ENCODE measurements around the gene KDM6A.

DNA sequence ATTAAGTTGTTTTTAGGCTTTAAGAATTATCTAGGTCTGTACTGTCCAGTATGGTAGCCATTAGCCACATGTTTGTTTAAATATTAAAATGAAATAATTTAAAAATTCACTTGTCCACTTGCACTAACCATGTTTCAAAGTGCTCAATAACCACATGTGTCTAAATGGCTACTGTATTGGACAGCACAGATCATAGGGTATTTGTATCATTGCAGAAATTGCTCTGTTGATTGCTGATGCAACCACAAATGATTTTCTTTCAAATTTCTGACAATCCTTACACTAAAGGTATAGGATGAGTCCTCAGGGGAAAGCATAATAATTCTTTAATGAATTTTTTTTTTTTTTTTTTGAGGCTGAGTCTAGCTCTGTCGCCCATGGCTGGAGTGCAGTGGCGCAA, 84.9 kb downstream of the KDM6A start:
- TF ChIP-seq, protein P1, sequence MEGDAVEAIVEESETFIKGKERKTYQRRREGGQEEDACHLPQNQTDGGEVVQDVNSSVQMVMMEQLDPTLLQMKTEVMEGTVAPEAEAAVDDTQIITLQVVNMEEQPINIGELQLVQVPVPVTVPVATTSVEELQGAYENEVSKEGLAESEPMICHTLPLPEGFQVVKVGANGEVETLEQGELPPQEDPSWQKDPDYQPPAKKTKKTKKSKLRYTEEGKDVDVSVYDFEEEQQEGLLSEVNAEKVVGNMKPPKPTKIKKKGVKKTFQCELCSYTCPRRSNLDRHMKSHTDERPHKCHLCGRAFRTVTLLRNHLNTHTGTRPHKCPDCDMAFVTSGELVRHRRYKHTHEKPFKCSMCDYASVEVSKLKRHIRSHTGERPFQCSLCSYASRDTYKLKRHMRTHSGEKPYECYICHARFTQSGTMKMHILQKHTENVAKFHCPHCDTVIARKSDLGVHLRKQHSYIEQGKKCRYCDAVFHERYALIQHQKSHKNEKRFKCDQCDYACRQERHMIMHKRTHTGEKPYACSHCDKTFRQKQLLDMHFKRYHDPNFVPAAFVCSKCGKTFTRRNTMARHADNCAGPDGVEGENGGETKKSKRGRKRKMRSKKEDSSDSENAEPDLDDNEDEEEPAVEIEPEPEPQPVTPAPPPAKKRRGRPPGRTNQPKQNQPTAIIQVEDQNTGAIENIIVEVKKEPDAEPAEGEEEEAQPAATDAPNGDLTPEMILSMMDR (CRISPR knock-in tag; IDR thresholded peaks at IDR 0.05) = no peak
- TF ChIP-seq, protein P2, sequence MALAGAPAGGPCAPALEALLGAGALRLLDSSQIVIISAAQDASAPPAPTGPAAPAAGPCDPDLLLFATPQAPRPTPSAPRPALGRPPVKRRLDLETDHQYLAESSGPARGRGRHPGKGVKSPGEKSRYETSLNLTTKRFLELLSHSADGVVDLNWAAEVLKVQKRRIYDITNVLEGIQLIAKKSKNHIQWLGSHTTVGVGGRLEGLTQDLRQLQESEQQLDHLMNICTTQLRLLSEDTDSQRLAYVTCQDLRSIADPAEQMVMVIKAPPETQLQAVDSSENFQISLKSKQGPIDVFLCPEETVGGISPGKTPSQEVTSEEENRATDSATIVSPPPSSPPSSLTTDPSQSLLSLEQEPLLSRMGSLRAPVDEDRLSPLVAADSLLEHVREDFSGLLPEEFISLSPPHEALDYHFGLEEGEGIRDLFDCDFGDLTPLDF (CRISPR knock-in tag; IDR thresholded peaks at IDR 0.05) = no peak
- TF ChIP-seq HDAC6 (IDR thresholded peaks at IDR 0.05; ENCODE audit: low read depth, low read length) (no peak), TP53 (CRISPR knock-in tag; conservative IDR thresholded peaks at IDR 0.05) (no peak), POLR2A (IDR thresholded peaks at IDR 0.05; ENCODE audit: insufficient read depth in 1 of 2, low read depth in 2 of 2, low read length in 2 of 2) (no peak), ZMYM4 (CRISPR knock-in tag; IDR thresholded peaks at IDR 0.05) (no peak), HNF4A (CRISPR knock-in tag; IDR thresholded peaks at IDR 0.05) (no peak), ZNF446 (CRISPR knock-in tag; IDR thresholded peaks at IDR 0.05) (no peak), CEBPB (IDR thresholded peaks at IDR 0.05; ENCODE audit: borderline replicate concordance, low read depth, low read length) (no peak), ZNF543 (CRISPR knock-in tag; IDR thresholded peaks at IDR 0.05) (no peak)
- TF ChIP-seq, protein P3, sequence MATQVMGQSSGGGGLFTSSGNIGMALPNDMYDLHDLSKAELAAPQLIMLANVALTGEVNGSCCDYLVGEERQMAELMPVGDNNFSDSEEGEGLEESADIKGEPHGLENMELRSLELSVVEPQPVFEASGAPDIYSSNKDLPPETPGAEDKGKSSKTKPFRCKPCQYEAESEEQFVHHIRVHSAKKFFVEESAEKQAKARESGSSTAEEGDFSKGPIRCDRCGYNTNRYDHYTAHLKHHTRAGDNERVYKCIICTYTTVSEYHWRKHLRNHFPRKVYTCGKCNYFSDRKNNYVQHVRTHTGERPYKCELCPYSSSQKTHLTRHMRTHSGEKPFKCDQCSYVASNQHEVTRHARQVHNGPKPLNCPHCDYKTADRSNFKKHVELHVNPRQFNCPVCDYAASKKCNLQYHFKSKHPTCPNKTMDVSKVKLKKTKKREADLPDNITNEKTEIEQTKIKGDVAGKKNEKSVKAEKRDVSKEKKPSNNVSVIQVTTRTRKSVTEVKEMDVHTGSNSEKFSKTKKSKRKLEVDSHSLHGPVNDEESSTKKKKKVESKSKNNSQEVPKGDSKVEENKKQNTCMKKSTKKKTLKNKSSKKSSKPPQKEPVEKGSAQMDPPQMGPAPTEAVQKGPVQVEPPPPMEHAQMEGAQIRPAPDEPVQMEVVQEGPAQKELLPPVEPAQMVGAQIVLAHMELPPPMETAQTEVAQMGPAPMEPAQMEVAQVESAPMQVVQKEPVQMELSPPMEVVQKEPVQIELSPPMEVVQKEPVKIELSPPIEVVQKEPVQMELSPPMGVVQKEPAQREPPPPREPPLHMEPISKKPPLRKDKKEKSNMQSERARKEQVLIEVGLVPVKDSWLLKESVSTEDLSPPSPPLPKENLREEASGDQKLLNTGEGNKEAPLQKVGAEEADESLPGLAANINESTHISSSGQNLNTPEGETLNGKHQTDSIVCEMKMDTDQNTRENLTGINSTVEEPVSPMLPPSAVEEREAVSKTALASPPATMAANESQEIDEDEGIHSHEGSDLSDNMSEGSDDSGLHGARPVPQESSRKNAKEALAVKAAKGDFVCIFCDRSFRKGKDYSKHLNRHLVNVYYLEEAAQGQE (IDR thresholded peaks at IDR 0.05; ENCODE audit: borderline replicate concordance in 1 of 2, low read depth in 1 of 2, low read length in 2 of 2) = no peak
- TF ChIP-seq, protein P4, sequence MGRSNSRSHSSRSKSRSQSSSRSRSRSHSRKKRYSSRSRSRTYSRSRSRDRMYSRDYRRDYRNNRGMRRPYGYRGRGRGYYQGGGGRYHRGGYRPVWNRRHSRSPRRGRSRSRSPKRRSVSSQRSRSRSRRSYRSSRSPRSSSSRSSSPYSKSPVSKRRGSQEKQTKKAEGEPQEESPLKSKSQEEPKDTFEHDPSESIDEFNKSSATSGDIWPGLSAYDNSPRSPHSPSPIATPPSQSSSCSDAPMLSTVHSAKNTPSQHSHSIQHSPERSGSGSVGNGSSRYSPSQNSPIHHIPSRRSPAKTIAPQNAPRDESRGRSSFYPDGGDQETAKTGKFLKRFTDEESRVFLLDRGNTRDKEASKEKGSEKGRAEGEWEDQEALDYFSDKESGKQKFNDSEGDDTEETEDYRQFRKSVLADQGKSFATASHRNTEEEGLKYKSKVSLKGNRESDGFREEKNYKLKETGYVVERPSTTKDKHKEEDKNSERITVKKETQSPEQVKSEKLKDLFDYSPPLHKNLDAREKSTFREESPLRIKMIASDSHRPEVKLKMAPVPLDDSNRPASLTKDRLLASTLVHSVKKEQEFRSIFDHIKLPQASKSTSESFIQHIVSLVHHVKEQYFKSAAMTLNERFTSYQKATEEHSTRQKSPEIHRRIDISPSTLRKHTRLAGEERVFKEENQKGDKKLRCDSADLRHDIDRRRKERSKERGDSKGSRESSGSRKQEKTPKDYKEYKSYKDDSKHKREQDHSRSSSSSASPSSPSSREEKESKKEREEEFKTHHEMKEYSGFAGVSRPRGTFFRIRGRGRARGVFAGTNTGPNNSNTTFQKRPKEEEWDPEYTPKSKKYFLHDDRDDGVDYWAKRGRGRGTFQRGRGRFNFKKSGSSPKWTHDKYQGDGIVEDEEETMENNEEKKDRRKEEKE (IDR thresholded peaks at IDR 0.05) = no peak
- TF ChIP-seq, protein P5, sequence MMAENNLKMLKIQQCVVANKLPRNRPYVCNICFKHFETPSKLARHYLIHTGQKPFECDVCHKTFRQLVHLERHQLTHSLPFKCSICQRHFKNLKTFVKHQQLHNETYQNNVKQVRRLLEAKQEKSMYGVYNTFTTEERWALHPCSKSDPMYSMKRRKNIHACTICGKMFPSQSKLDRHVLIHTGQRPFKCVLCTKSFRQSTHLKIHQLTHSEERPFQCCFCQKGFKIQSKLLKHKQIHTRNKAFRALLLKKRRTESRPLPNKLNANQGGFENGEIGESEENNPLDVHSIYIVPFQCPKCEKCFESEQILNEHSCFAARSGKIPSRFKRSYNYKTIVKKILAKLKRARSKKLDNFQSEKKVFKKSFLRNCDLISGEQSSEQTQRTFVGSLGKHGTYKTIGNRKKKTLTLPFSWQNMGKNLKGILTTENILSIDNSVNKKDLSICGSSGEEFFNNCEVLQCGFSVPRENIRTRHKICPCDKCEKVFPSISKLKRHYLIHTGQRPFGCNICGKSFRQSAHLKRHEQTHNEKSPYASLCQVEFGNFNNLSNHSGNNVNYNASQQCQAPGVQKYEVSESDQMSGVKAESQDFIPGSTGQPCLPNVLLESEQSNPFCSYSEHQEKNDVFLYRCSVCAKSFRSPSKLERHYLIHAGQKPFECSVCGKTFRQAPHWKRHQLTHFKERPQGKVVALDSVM (CRISPR knock-in tag; IDR thresholded peaks at IDR 0.05) = no peak
- TF ChIP-seq, protein P6, sequence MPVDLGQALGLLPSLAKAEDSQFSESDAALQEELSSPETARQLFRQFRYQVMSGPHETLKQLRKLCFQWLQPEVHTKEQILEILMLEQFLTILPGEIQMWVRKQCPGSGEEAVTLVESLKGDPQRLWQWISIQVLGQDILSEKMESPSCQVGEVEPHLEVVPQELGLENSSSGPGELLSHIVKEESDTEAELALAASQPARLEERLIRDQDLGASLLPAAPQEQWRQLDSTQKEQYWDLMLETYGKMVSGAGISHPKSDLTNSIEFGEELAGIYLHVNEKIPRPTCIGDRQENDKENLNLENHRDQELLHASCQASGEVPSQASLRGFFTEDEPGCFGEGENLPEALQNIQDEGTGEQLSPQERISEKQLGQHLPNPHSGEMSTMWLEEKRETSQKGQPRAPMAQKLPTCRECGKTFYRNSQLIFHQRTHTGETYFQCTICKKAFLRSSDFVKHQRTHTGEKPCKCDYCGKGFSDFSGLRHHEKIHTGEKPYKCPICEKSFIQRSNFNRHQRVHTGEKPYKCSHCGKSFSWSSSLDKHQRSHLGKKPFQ (CRISPR knock-in tag; IDR thresholded peaks at IDR 0.05; ENCODE audit: insufficient replicate concordance) = no peak
